NCI-H526 treated with DMSO at 0.1 percent for 48 hours (cell line): Measurements from ENCODE around the gene ZNF804A.

Experiments used
- DNase-seq: peaks from one replicate; lab custom pipeline; 2025; lab: John Stamatoyannopoulos, UW

Gene ZNF804A

GRCh38 chr2:184610891-184611290 is 12.6 kb downstream of the ZNF804A start:
- no peak for DNase-seq

GRCh38 chr2:184611361-184612085 is 13.2 kb downstream of the ZNF804A start:
- no peak for DNase-seq

- DNase-seq, result no peak
Observed at GRCh38 chr2:184620367-184620766, 22.0 kb downstream of the ZNF804A start.

- no peak for DNase-seq
Observed at GRCh38 chr2:184624311-184624710, 26.0 kb downstream of the ZNF804A start.

- DNase-seq, result no peak
Observed at GRCh38 chr2:184628051-184628450, 29.7 kb downstream of the ZNF804A start.

GRCh38 chr2:184633726-184634125 is 35.4 kb downstream of the ZNF804A start:
- DNase-seq, result no peak

GRCh38 chr2:184637781-184638180 is 39.5 kb downstream of the ZNF804A start:
- DNase-seq, result no peak

- DNase-seq, result peak; percentile 20
Observed at GRCh38 chr2:184644685-184645084, 46.4 kb downstream of the ZNF804A start.

- DNase-seq, result peak; percentile 95
Observed at GRCh38 chr2:184646177-184646576, 47.8 kb downstream of the ZNF804A start.

- no peak for DNase-seq
Observed at GRCh38 chr2:184646593-184646992, 48.3 kb downstream of the ZNF804A start.

GRCh38 chr2:184654945-184655344 is 56.6 kb downstream of the ZNF804A start:
- DNase-seq, result no peak

GRCh38 chr2:184677171-184677570 is 78.8 kb downstream of the ZNF804A start:
- DNase-seq, result no peak

GRCh38 chr2:184679219-184680018 is 81.1 kb downstream of the ZNF804A start:
- DNase-seq, result no peak

GRCh38 chr2:184680825-184681224 is 82.5 kb downstream of the ZNF804A start:
- DNase-seq, result no peak

GRCh38 chr2:184681642-184682321 is 83.5 kb downstream of the ZNF804A start:
- DNase-seq, result no peak

GRCh38 chr2:184683911-184684310 is 85.6 kb downstream of the ZNF804A start:
- no peak for DNase-seq

- no peak for DNase-seq
Observed at GRCh38 chr2:184685999-184686841, 87.9 kb downstream of the ZNF804A start.

- DNase-seq, result no peak
Observed at GRCh38 chr2:184689638-184690037, 91.3 kb downstream of the ZNF804A start.

- DNase-seq, result no peak
Observed at GRCh38 chr2:184692141-184692734, 93.9 kb downstream of the ZNF804A start.

GRCh38 chr2:184696644-184697043 is 98.3 kb downstream of the ZNF804A start:
- DNase-seq, result no peak

GRCh38 chr2:184698476-184698875 is 100.1 kb downstream of the ZNF804A start:
- no peak for DNase-seq
